IPS-18a (cell line): ENCODE results near the gene RAI1.

Experiments used
- H3K27ac ChIP-seq: one replicate; pipeline ENCODE4 v1.5.1; 2013; ENCODE audit warnings: low read length
- H3K27me3 ChIP-seq: one replicate; pipeline ENCODE4 v1.6.1; 2013; ENCODE audit warnings: mild to moderate bottlenecking, low read length; ENCODE audit not compliant: control insufficient read depth, insufficient read depth
- H3K36me3 ChIP-seq: one replicate; pipeline ENCODE4 v1.6.1; 2013; ENCODE audit warnings: low read depth, low read length; ENCODE audit not compliant: control insufficient read depth
- H3K4me1 ChIP-seq: one replicate; pipeline ENCODE4 v1.6.1; 2013; ENCODE audit warnings: low read depth, low read length; ENCODE audit not compliant: control insufficient read depth
- H3K4me3 ChIP-seq: one replicate; pipeline ENCODE4 v1.5.1; 2013; ENCODE audit warnings: low read length
- H3K9ac ChIP-seq: one replicate; pipeline ENCODE4 v1.6.1; 2013; ENCODE audit warnings: mild to moderate bottlenecking, low read length, moderate library complexity
- H3K9me3 ChIP-seq: one replicate; pipeline ENCODE4 v1.6.1; 2013; ENCODE audit warnings: low read depth, low read length; ENCODE audit not compliant: control insufficient read depth

RAI1 gene

DNA sequence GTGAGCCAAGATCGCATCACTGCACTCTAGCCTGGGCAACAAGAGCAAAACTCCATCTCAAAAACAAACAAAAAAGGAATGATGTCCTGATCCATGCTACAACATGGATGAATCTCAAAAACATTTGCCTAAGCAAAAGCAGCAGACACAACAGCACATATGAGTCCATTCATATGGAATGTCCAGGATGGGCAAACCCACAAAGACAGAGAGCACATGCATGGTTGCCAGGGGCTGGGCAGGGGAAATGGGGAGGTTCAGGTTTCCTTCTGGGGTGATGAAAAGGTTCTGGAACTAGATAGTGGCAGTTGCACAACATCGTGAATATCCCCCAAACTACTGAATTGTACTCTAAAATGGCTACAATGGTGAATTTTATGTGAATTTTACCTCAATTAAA lies 35.3 kb upstream of the RAI1 start:
- Histone ChIP-seq H3K36me3 (no peaks in the 10 kb centered on the region), H3K27me3 (no peaks in the 10 kb centered on the region), H3K9me3 (no peaks in the 10 kb centered on the region), H3K4me3 (no peak overlapping the region), H3K27ac (no peak overlapping the region), H3K4me1 (no peaks in the 10 kb centered on the region), H3K9ac (no peak overlapping the region)

GRCh38 chr17:17647524-17648178 lies 33.6 kb upstream of the RAI1 start:
- H3K27me3 ChIP-seq: no peaks in the 10 kb centered on the region
- no peak overlapping the region for H3K9ac ChIP-seq
- H3K9me3 ChIP-seq: no peaks in the 10 kb centered on the region
- H3K4me1 ChIP-seq: no peaks in the 10 kb centered on the region
- H3K27ac ChIP-seq: no peak overlapping the region
- H3K36me3 ChIP-seq: no peaks in the 10 kb centered on the region
- H3K4me3 ChIP-seq: no peak overlapping the region

DNA sequence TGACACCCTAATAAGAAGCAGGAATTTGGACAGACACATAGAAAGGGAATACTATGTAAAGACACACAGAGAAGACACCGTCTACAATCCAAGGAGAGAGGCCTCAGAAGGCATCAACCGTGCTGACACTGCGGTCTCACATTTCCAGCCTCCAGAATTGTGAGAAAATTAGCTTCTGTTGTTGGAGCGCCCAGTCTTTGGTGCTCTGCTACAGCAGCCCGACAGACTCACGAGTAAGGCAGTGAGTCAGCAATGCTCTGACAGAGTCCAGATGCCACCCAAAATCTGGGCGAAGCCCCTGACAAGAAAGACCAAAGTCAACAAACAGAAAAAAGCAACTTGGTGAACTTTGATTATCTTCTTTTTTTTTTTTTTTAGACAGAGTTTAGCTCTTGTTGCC lies 32.5 kb upstream of the RAI1 start:
- Histone ChIP-seq H3K9ac (no peak overlapping the region), H3K27ac (no peak overlapping the region), H3K27me3 (no peaks in the 10 kb centered on the region), H3K36me3 (no peaks in the 10 kb centered on the region), H3K4me1 (no peaks in the 10 kb centered on the region), H3K9me3 (no peaks in the 10 kb centered on the region), H3K4me3 (no peak overlapping the region)

DNA sequence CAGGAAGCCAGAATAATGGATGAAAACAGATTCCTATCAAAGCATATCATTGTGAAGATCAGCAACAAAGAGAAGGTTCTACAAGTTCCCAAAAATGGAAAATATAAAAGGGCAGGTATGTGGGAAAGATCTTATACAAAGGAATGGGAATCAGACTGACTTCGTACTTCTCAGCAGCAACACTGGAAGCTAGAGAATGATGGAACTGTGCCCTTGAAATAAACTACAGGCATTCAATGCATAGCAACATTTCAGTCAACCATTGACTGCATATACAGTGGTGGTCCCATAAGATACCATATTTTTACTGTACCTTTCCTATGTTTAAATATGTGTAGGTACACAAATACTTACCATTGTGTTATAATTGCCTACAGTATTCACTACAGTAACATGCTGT lies 30.3 kb upstream of the RAI1 start:
- no peaks in the 10 kb centered on the region for H3K27me3 ChIP-seq
- no peaks in the 10 kb centered on the region for H3K4me1 ChIP-seq
- H3K9me3 ChIP-seq: no peaks in the 10 kb centered on the region
- H3K27ac ChIP-seq: no peak overlapping the region
- no peak overlapping the region for H3K4me3 ChIP-seq
- no peak overlapping the region for H3K9ac ChIP-seq
- no peaks in the 10 kb centered on the region for H3K36me3 ChIP-seq

GRCh38 chr17:17653343-17653742 lies 27.9 kb upstream of the RAI1 start:
- no peaks in the 10 kb centered on the region for H3K36me3 ChIP-seq
- no peak overlapping the region for H3K4me3 ChIP-seq
- no peak overlapping the region for H3K27ac ChIP-seq
- H3K27me3 ChIP-seq: no peaks in the 10 kb centered on the region
- no peaks in the 10 kb centered on the region for H3K4me1 ChIP-seq
- H3K9ac ChIP-seq: no peak overlapping the region
- no peaks in the 10 kb centered on the region for H3K9me3 ChIP-seq

DNA sequence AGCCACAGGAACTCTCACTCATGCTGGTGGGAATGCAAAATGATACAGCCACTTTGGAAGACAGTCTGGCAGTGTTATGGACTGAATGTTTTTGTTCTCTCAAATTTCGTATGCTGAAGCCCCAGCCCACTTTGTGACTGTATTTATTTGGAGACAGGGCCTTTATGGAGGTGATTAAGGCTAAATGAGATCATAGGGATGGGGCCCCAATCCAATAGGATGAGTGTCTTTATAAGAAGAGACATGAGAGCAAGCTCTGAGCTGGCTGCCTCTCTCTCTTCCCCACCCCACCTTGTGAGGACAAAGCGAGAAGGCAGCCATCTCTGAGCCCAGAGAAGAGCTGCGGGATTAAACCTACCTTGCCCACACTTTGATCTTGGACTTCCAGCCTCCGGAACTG lies 21.9 kb upstream of the RAI1 start:
- Histone ChIP-seq H3K9ac (no peak overlapping the region), H3K4me3 (no peak overlapping the region), H3K4me1 (no peaks in the 10 kb centered on the region), H3K36me3 (no peaks in the 10 kb centered on the region), H3K9me3 (no peaks in the 10 kb centered on the region), H3K27me3 (no peaks in the 10 kb centered on the region), H3K27ac (no peak overlapping the region)

- Histone ChIP-seq H3K36me3 (no peaks in the 10 kb centered on the region), H3K9ac (no peak overlapping the region), H3K4me1 (no peaks in the 10 kb centered on the region), H3K4me3 (no peak overlapping the region), H3K27ac (no peak overlapping the region), H3K27me3 (no peaks in the 10 kb centered on the region), H3K9me3 (no peaks in the 10 kb centered on the region)
Observed at GRCh38 chr17:17661134-17661533, 20.1 kb upstream of the RAI1 start.

DNA sequence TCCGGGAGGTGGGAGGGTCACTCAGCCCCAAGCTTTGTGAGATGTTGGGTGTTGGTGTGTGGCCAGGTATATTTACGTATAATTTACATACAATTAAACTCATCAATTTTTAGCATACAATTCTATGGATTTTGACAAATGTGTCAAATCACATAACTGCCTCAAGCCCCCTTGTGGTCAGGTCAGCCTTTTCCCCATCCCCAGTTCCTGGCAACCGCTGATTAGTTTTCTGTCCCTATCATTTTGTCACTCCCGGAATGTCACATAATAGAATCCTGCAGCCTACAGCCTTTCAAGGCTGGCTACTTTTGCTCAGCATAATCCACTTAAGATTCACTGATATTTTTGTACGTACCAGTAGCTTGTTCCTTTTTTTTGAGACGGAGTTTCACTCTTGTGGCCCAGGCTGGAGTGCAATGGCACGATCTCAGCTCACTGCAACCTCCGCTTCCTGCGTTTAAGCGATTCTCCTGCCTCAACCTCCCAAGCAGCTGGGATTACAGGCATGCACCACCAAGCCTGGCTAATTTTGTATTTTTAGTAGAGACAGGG lies 19.3 kb upstream of the RAI1 start:
- H3K9ac ChIP-seq: no peak overlapping the region
- H3K27ac ChIP-seq: no peak overlapping the region
- no peaks in the 10 kb centered on the region for H3K27me3 ChIP-seq
- H3K36me3 ChIP-seq: no peaks in the 10 kb centered on the region
- no peak overlapping the region for H3K4me3 ChIP-seq
- H3K4me1 ChIP-seq: no peaks in the 10 kb centered on the region
- no peaks in the 10 kb centered on the region for H3K9me3 ChIP-seq

GRCh38 chr17:17663160-17664063 lies 17.8 kb upstream of the RAI1 start:
- no peaks in the 10 kb centered on the region for H3K4me1 ChIP-seq
- no peak overlapping the region for H3K4me3 ChIP-seq
- H3K36me3 ChIP-seq: no peaks in the 10 kb centered on the region
- H3K27ac ChIP-seq: no peak overlapping the region
- H3K9me3 ChIP-seq: no peaks in the 10 kb centered on the region
- H3K27me3 ChIP-seq: no peaks in the 10 kb centered on the region
- no peak overlapping the region for H3K9ac ChIP-seq

GRCh38 chr17:17664064-17664452 lies 17.2 kb upstream of the RAI1 start:
- H3K4me1 ChIP-seq: no peaks in the 10 kb centered on the region
- H3K9me3 ChIP-seq: no peaks in the 10 kb centered on the region
- H3K27me3 ChIP-seq: no peaks in the 10 kb centered on the region
- no peak overlapping the region for H3K9ac ChIP-seq
- H3K36me3 ChIP-seq: no peaks in the 10 kb centered on the region
- H3K27ac ChIP-seq: no peak overlapping the region
- no peak overlapping the region for H3K4me3 ChIP-seq

- no peak overlapping the region for H3K4me3 ChIP-seq
- H3K9ac ChIP-seq: no peak overlapping the region
- no peaks in the 10 kb centered on the region for H3K36me3 ChIP-seq
- no peaks in the 10 kb centered on the region for H3K27me3 ChIP-seq
- H3K27ac ChIP-seq: no peak overlapping the region
- no peaks in the 10 kb centered on the region for H3K4me1 ChIP-seq
- H3K9me3 ChIP-seq: no peaks in the 10 kb centered on the region
Observed at GRCh38 chr17:17665255-17665654, 16.0 kb upstream of the RAI1 start.
